Transverse colon (tissue), 4 donors: ENCODE results near the gene RHOBTB3.

Source experiments
- EP300 ChIP-seq: sonication (generic); formaldehyde crosslinking; IDR thresholded peaks from one replicate; pipeline ENCODE4 v1.6.1; 2017; ENCODE audit warnings: antibody characterized with exemption, low read depth
- POLR2A ChIP-seq: fragments of 450-650 bp; IDR thresholded peaks from one replicate; pipeline ENCODE4 v1.6.1; 2016; ENCODE audit warnings: antibody characterized with exemption, mild to moderate bottlenecking, moderate library complexity
- POLR2AphosphoS5 ChIP-seq, 3 donors: sonication (generic); formaldehyde crosslinking; IDR thresholded peaks; one replicate each; pipeline ENCODE4 v1.6.1; 2016; ENCODE audit warnings: antibody characterized with exemption in 3 of 3
- TF ChIP-seq, protein P1 (sequence below), 5 experiments: fragments of 200-600 bp in 3 of 5; fragments of 450-650 bp in 2 of 5; sonication (generic) in 3 of 5; IDR thresholded peaks; 1 replicate in 2 of 5; 2 replicates in 3 of 5; pipeline ENCODE4 v1.5.1; 2016 to 2017; ENCODE audit warnings: antibody characterized with exemption in 5 of 5, inconsistent platforms in 3 of 5, mild to moderate bottlenecking in 2 of 5, moderate library complexity in 1 of 5

DNA sequence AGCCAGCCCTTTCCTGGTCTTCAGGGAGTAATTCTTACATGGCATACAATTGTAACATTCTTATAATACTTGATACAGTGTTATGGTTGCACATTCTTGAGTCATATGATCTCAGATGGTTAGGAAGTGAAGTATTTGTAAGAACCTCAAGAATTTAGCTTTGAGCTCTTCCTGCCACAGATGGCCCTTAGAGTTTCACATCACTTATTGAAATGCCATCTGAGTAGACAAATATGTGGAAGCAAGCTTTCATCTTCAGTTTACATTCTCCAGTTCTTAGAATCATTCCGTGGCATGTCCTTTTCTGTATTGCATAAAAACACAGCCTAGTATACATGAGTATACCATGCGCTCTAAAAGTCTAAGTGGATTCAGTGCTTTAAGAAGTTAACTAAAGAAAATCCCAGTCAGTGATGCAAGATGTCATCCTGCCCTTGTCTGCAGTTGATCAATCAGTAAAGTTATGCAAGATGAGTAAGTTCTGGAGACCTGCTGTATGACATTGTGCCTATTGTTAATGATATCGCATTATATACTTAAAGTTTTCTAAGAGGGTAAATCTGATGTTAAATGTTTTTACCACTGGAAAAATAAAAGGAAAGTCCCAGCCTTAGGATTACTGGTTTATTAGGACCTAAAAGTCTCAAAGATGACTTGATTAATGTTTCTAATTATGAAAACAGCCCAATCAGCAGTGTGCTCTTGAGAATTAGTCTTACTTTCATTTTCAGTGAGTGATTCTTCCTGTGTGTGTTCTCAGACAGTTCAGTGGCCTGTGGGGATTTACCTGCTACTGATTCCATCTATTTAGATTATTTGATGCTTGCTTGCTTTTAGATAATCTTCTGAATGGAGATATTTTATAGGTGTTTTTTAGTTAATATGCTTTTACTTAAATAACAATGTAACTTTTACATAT, 29.4 kb downstream of the RHOBTB3 start:
- TF ChIP-seq POLR2AphosphoS5 (IDR thresholded peaks at IDR 0.05) = peak in 2 of 3 donors; percentile 6 to 19
- TF ChIP-seq, protein P1, sequence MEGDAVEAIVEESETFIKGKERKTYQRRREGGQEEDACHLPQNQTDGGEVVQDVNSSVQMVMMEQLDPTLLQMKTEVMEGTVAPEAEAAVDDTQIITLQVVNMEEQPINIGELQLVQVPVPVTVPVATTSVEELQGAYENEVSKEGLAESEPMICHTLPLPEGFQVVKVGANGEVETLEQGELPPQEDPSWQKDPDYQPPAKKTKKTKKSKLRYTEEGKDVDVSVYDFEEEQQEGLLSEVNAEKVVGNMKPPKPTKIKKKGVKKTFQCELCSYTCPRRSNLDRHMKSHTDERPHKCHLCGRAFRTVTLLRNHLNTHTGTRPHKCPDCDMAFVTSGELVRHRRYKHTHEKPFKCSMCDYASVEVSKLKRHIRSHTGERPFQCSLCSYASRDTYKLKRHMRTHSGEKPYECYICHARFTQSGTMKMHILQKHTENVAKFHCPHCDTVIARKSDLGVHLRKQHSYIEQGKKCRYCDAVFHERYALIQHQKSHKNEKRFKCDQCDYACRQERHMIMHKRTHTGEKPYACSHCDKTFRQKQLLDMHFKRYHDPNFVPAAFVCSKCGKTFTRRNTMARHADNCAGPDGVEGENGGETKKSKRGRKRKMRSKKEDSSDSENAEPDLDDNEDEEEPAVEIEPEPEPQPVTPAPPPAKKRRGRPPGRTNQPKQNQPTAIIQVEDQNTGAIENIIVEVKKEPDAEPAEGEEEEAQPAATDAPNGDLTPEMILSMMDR (IDR thresholded peaks at IDR 0.05) = no peak
- TF ChIP-seq POLR2A = no peak
- no peak for TF ChIP-seq EP300
